HG02678 (cell line): ENCODE results near the gene PDLIM4.

Experiments used
- ATAC-seq: cut with Tn5 transposase; IDR thresholded peaks from one replicate; pipeline ENCODE4 v1.9.1; 2021; ENCODE audit warnings: mild to moderate bottlenecking, moderate library complexity; ENCODE audit not compliant: unreplicated experiment

Gene PDLIM4

GRCh38 chr5:132301344-132302271, 44.1 kb downstream of the PDLIM4 start:
- no peak for ATAC-seq

GRCh38 chr5:132302413-132302812, 44.9 kb downstream of the PDLIM4 start:
- no peak for ATAC-seq

GRCh38 chr5:132303589-132303988, 46.1 kb downstream of the PDLIM4 start:
- ATAC-seq = no peak

- no peak for ATAC-seq
Observed at GRCh38 chr5:132305420-132305819, 47.9 kb downstream of the PDLIM4 start.

GRCh38 chr5:132308701-132309100, 51.2 kb downstream of the PDLIM4 start:
- ATAC-seq = no peak

GRCh38 chr5:132309679-132310078, 52.2 kb downstream of the PDLIM4 start:
- no peak for ATAC-seq

GRCh38 chr5:132310141-132310834, 52.8 kb downstream of the PDLIM4 start:
- ATAC-seq = no peak

- ATAC-seq = no peak
Observed at GRCh38 chr5:132313366-132313765, 55.9 kb downstream of the PDLIM4 start.

- ATAC-seq = no peak
Observed at GRCh38 chr5:132313961-132314432, 56.5 kb downstream of the PDLIM4 start.

- no peak for ATAC-seq
Observed at GRCh38 chr5:132315529-132316067, 58.1 kb downstream of the PDLIM4 start.

GRCh38 chr5:132319975-132320374, 62.5 kb downstream of the PDLIM4 start:
- ATAC-seq = no peak

- ATAC-seq = no peak
Observed at GRCh38 chr5:132321109-132321721, 63.7 kb downstream of the PDLIM4 start.

GRCh38 chr5:132322266-132322665, 64.8 kb downstream of the PDLIM4 start:
- no peak for ATAC-seq
